ENCODE results near the gene DGKG.

- TF ChIP-seq ZNF274 (IDR thresholded peaks at IDR 0.05; ENCODE audit: low read depth, low read length) (no peak), SUZ12 (IDR thresholded peaks at IDR 0.05; ENCODE audit: extremely low read depth, insufficient read depth, insufficient read length) (no peak)
Measured at GRCh38 chr3:186394566-186395217, 32.7 kb upstream of the DGKG start.

Measured in NT2/D1 (cell line).